NCI-H2171 (cell line): ENCODE results near the gene ZNF653.
A peak's percentile ranks its signal among the peaks of the same experiment; 100 is the strongest.

Experiments used
- DNase-seq: peaks from one replicate; lab custom pipeline; 2025; lab: John Stamatoyannopoulos, UW

Gene ZNF653, protein sequence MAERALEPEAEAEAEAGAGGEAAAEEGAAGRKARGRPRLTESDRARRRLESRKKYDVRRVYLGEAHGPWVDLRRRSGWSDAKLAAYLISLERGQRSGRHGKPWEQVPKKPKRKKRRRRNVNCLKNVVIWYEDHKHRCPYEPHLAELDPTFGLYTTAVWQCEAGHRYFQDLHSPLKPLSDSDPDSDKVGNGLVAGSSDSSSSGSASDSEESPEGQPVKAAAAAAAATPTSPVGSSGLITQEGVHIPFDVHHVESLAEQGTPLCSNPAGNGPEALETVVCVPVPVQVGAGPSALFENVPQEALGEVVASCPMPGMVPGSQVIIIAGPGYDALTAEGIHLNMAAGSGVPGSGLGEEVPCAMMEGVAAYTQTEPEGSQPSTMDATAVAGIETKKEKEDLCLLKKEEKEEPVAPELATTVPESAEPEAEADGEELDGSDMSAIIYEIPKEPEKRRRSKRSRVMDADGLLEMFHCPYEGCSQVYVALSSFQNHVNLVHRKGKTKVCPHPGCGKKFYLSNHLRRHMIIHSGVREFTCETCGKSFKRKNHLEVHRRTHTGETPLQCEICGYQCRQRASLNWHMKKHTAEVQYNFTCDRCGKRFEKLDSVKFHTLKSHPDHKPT

DNA sequence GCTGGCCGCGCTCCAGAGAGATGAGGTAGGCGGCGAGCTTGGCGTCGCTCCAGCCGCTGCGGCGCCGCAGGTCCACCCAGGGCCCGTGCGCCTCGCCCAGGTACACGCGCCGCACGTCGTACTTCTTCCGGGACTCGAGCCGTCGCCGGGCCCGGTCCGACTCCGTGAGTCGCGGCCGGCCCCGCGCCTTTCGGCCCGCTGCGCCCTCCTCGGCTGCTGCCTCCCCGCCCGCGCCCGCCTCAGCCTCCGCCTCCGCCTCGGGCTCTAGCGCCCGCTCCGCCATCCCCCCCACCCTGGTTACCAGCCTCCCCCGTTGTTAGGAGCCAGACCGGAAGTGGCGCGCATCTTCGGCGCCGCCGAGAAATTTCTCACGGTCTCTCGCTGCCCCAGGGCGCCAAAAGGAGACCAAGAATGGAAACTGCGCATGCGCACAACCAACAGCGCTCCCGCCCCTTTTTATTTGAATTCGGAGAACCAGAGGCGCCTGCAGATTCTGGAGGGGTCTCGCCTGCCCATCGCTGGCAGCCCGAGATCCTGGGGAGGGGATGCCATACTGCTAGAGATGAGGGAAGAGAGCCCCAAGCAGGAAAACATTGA lies at the start of gene ZNF653:
ZNF653 (minus strand) TSS at position 336 of the 597 bp plus-strand sequence; CDS start at position 283, 53 bp downstream.
- peak; percentile 96 for DNase-seq

DNA sequence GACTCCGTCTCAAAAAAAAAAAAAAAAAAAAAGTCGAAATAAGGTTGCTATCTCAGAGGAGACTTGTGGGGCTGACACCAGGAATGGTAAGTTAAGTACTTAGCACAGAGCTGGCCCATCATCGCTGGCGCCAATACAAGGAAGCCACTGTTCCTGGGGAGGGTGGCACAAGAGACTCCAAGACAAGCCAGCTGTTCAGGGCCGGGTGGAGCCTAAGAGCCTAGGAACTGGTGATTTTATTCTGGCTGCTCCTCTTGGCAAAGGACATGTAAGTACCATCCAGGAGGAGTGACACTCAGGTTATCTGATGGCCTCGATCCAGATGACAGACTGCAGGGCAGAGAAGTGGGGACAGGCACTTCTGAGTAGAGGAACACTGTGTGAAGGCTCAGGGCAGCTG lies 49.6 kb upstream of the ZNF653 start:
- DNase-seq, result no peak

DNA sequence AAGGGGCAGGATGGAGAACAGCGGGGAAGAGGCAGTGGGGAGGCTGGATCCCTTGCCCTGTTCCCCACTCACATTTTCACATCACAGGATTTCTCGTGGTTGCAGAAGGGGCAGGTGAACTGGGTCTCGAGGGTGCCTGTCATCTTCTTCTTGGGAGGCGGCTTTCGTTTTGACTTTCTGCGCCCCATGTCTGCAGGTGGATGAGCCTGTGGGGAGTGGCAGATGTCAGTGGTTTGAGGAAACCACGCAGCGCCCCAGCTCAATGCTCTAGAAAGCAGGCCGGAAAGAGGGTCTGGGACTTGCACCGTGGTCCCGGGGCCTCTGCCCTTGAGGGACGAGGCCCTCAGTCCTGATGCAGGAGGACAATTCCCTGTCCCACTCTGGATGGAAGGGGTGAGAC lies 48.5 kb upstream of the ZNF653 start:
- DNase-seq, result no peak

DNA sequence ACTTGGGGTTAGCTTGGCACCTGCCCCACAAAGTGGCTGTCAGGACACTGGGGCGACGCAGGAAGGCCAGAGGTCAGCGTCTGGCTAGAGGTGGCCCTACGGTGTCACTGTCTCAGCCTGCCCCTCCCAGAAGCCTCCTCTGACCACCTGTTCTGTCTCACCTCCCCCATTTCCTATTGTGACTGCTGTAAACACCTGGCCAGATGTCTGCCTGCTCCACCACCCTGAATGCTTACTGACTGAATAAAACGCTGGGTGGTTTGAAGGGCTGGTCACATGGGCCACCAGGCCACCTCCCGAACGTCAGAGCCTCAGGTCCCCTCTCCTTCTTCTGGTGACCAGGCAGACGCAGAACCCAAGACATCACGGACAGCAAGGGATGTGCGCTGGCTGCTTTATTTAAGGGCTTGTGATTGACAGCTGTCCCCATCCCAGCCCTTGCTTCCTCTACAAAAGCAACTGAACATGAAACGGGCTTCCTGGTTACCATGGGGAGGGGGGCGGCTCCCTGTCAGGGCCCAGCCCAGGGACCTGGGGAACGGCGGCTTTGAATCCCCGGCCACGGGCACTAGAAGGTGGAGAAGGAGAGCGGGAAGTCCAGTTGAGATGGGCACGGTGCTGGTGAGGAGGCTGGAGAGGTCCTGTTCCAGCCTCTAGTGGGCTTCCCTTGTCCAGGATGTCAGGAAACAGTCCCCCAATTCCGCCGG lies 47.2 kb upstream of the ZNF653 start:
- no peak for DNase-seq

DNA sequence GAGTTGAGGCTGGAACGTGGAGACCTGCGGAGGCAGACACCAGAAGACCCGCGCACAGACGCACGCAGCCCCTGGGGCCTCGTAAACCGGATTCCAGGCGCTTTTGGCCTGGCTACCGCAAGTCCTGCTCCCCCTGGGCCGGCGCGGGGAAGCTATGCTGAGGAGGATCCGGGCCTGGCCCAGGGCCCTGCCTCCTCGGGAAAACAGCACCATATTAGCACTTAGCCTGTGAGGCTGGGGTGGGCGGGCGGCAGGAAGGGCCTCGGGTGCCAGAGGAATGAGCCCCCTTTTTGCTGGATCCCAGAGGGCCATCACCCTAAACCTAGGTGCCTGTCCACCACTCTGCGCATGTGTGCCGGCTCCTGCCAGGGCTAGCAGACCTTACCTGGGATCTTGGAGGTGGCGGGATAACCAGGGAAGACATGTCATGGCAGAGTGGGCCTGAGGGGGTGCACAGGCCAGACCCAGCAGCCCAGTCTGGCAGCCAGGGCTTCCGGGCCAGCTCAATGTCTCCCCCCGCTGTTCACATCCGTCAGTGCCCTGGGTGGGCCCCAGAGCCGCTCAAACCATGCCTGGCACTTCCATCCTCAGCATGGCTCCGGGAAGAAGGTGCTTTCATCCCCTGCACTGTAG lies 46.1 kb upstream of the ZNF653 start:
- DNase-seq, result no peak

DNA sequence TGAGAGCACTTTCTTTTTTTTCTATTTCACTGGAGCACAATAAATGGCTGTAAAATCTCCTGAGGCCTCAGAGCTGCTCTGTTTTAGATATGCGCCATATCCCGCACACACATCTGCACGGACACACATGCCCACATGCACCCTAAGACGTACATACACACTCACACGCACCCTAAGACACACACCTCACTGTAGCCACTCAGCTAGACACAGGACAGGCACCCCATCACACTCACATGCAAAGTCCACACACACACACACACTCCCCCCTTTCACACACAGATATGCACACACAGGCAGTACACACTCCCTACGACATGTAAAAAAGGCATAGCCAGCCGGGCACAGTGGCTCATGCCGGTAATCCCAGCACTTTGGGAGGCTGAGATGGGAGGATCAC lies 44.6 kb upstream of the ZNF653 start:
- no peak for DNase-seq

DNA sequence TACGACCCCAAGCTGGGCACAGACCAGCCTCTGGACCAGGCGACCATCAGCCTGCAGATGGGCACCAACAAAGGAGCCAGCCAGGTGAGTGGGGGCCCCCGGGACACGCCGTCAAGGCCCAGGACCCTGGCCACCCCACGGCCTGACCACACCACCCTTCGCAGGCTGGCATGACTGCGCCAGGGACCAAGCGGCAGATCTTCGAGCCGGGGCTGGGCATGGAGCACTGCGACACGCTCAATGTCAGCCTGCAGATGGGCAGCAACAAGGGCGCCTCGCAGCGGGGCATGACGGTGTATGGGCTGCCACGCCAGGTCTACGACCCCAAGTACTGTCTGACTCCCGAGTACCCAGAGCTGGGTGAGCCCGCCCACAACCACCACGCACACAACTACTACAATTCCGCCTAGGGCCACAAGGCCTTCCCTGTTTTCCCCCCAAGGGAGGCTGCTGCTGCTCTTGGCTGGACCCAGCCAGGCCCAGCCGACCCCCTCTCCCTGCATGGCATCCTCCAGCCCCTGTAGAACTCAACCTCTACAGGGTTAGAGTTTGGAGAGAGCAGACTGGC lies 43.8 kb upstream of the ZNF653 start:
- no peak for DNase-seq

DNA sequence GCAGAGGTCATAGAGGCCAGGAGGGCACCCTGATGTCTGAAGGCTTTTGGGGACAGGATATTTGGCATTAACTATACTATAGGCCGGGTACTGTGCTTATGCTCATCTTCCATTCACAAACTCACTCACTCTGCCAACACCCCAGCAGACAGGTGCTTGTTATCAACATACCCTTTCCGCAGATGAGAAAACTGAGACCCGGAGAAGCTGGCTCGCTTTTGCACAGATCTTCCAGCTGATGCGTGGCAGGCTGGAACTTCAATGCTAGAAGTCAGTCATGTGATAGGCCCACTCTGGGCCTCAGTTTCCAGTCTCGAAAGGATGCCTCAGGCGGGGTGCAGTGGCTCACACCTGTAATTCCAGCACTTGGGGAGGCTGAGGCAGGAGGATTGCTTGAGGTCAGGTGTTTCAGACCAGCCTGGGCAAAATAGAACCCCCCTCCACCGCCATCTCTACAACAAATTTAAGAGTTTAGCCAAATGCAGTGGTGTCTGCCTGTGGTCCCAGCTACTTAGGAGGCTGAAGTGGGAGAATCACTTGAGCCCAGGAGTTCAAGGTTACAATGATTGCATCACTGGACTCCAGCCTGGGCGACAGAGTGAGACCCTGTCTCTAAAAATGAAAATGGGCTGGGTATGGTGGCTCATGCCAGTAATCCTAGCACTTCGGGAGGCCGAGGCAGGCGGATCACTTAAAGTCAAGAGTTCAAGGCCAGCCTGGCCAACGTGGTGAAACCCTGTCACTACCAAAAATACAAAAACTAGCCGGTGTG lies 42.5 kb upstream of the ZNF653 start:
- no peak for DNase-seq

DNA sequence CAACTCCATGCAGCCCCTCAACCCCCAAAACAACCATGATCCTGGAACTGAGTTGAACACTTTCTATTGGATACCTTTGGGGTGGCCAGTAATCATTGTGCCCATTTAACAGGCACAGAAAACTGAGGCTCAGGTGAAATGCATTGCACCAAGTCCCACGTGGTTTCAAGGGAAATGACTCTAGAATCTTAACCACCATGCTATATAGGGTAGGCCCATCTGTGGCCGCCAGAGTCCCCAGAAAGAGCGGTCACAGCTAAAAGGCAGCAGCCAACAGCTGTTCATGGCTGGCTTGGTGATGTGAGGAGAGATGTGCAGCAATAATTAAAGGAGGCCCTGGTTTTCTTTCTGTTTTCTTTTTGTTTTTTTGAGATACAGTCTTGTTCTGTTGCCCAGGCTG lies 35.6 kb upstream of the ZNF653 start:
- DNase-seq, result no peak

DNA sequence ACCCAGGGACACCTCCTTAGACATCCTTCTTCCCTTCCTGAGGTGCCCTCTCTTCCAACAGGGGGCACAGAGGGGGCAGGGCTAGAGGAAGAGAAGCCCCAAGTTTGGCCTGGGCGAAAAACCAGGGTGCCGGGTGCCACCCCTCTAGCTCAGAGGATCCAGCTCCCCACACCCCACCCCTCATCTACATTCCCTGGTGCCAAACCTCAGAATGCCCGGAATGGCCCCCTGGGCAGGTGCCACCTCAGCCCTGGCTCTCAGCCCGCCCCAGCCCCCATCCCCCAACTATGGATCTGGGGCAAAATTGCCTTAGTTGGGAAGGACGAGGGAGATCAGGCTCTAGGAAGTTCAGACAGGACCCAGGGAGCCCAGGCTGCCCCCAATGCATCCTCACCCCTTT lies 35.0 kb upstream of the ZNF653 start:
- DNase-seq, result no peak

DNA sequence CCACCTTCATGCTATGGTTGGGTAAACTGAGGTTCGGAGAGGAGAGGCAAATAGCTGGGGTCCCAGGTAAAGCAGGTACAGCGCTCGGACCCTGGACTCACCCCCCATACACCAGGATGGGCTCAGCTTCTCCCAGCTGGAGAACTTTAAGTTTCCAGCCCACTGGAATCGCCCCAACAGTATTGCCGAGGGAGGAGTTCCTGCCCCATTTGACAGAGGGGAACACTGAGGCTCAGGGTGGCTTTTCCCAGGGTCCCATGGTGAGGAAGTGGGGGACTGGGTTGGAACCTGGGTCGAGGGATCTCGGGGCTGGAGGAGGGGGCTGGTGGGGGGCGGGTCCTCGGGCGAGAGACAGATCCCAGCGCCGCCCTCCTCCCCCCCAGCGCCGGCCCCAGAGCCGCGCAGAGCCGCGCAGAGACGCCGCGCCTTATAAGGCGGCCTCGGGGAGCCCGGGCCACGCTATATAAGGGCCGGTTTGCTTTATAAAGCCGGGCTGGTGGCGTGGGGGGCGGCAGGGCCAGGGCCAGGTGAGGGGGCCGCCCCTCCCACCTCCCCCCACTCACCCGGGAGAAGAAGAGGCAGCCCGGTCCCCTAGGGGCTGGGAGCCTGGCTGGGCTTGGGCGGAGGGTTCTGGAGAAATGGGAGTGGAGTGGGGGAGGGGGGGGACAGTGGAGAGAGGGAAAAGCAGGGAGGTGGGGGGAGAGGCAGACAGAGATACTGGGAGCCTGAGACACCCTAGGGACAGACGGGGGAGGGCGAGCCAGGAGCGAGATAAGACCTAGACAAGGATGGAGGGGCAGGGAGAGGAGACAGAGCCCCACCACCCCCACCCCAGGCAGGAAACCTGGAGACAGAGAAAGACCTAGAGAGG lies 34.1 kb upstream of the ZNF653 start:
- DNase-seq, result peak; percentile 21

DNA sequence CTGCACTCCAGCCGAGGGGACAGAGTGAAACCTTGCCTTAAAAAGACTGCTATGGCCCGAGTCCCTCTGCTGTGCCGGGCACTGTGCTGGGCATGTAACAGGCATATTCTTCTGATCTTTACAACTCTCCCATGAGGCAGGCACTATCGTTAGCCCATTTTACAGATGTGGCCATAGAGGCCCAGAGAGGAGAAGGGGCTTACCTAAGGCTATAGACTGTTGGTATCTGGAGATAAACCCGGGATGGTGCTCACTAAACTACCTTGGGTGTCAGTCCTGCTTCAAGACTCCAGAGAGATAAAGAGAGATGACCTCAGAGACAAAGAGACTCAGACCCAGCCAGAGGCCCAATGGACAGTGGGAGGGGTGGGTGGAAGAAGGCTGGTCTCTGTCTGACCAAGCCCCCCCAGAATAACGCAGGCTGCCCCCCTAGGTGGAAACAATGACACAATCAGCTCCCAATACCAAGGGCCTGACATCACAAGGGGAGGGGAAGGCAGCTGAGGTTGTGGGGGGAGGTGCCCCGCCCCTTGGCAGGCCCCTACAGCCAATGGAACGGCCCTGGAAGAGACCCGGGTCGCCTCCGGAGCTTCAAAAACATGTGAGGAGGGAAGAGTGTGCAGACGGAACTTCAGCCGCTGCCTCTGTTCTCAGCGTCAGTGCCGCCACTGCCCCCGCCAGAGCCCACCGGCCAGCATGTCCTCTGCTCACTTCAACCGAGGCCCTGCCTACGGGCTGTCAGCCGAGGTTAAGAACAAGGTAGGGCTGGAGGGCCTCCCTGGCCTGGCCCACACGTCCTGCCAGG lies 32.8 kb upstream of the ZNF653 start, which contains the start of gene CNN1:
CNN1 (plus strand) TSS at position 620 of the 805 bp plus-strand sequence; CDS start at position 697, 77 bp downstream.
- no peak for DNase-seq

DNA sequence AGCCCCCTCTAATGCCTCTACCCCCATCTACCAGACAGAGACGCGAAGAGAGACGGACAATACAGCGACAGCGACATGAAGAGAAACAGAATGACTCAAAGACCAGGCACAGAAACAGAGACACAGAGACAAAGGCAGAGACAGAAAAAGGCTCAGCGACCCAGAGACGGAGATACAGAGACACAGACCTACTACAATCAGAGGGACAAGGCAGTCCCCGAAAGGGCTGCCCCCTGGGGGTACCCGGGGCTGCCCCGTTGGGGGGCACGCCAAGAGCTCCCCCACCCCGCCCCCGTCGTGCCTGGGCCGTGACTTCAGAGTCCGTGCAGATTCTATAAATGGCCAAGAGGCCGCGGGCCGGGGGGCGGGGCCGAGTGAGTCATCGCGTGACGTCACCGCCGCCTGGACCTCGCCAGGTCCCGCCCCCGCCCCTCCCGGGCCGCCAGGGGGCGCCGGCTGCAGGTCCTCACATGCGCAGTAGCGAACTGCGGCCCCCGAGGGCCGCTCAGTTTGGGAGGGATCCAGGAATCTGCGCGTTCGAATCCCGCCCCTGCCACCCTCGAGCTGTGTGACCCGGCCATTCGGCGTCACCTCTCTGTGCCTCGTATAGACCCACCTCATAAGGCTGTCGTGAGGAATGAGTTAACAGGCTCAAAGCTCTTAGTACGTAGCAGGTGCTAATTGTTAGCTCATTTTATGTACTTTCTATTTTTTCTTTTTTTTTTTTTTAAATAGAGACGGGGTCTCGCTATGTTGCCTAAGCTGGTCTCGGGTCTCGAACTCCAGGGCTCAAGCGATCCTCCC lies 30.4 kb upstream of the ZNF653 start:
- DNase-seq, result peak; percentile 58

DNA sequence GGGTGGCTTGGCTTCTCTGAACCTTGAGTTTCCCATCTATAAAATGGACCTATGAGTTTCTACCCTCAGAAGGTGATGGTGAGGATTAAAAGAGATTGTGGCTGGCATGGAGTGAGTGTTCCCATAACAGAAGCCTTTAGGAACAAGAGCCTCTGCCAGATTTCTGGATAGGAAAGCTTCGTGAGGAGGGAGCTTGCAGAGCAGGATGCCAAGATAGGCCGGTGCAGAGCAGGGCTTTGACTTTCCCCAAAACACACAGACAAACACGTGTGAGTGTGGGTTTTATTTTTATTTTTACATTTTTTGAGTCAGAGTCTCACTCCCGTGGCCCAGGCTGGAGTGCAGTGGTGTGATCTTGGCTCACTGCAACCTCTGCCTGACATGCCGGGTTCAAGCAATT lies 29.3 kb upstream of the ZNF653 start:
- no peak for DNase-seq

DNA sequence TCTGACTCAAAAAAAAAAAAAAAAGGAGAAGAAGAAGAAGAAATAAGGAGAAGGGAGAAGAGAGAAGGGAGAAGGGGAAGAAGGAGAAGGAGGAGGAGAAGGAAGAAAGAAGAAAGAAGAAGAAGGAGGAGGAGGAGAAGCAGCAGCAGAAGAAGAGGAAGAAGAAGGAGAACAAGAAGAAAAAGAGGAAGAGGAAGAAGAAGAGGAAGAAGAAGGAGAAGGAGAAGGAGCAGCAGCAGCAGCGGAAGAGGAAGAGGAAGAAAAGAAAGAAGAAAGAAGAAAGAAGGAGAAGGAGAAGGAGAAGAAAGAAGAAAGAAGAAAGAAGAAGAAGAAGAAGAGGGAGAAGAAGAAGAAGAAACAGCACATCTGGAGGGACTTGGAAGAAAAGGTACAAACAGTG lies 28.9 kb upstream of the ZNF653 start:
- DNase-seq, result no peak

DNA sequence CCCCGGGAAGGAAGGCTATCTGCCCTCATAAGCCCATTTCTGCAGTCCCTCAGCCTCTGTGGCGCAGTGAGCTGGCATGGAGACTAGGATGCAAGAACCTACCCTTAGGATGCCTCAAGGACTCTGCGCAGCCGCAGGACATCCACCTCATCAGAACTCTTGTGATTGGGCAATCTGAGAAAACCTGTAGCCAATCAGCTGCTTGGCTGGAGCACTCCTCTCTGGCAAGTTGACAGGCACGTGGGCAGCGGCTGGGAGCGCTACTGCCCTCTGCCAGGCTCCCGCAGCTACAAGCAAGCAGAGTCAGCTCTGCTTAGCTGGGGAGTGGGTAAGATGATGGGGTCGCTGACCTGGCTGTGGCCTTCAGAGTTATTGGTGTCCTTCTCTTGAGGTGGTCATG lies 24.8 kb upstream of the ZNF653 start:
- DNase-seq, result peak; percentile 88

DNA sequence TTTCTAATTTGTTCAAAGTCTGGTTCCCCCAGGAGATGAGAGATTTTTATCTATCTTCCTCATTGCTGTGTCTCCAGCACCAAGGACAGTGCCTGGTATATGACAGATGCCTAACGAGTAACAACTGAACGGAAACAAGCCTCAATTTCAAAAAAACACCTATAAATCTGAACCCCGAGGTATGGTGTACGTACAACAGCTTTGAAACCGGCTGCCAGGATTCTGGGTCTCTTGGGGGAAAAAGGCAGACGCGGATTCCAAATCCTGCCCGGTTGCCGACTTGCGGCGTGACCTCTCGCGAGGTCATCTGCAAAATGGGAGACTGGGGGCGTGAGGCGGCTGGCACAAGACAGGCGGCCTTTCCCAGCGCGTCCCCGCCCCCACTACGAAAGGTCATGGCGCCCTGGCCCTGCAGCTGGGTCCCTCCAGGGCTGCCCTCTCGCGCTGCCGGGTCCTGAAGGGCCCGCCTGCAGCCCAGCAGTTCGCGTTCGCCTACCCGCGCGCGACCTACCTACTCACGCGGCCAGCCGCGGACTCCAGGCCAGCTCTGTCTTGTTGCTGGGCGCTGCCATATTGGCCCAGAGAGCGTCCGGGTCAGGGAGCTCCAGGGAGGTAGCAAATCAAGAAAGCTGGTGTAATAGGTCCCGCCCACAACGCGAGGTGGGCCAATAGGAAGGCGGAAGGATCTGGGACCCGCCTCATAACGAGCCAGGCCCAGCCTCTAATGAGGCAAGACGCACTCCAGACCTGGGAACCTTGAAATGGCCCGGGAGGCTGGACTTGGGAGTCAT lies 23.1 kb upstream of the ZNF653 start, which contains the start of gene ECSIT:
ECSIT (minus strand) TSS at position 584 of the 791 bp plus-strand sequence. CDS start 9,964 bp downstream, outside the sequence.
- DNase-seq, result peak; percentile 96
